ENCODE measurements around the gene LYRM1. TPM values are rescaled to one million over a fixed set of nuclear protein-coding genes. Genes with fewer than 3 reads are reported as not detected.

The LYRM1 gene
- total and polyA plus RNA-seq, 2 experiments from 2014 or later = 57.3 to 60.0 TPM

GRCh38 chr16:20904507-20905081 is 4.0 kb downstream of the LYRM1 start:
- Histone ChIP-seq H3K79me2 (peaks cover 60% of the 10 kb centered on the region), H3K4me1 (ENCODE audit: insufficient read depth) (peaks cover 50% of the 10 kb centered on the region), H3K4me2 (peak overlapping the region; percentile 30), H3K27ac (peak overlapping the region; percentile 73), H3K36me3 (replicated peaks; ENCODE audit: insufficient read depth, low read depth) (no peaks in the 10 kb centered on the region), H3K4me3 (no peak overlapping the region), H3K27me3 (no peaks in the 10 kb centered on the region), H2AFZ (no peak overlapping the region), H4K20me1 (ENCODE audit: insufficient read depth, poor library complexity, severe bottlenecking) (peaks cover 4% of the 10 kb centered on the region), H3K9me3 (ENCODE audit: low read depth) (no peaks in the 10 kb centered on the region), H3K9me2 (replicated peaks; ENCODE audit: insufficient read depth) (no peaks in the 10 kb centered on the region)
- DNase-seq (ENCODE audit: low spot score) = no peak
- WGBS (ENCODE audit: low lambda C conversion rate, missing lambda C conversion rate) = 44% methylated on average over 3 of the region's 3 CpGs
- TF ChIP-seq CTCF (IDR thresholded peaks at IDR 0.05; ENCODE audit: poor library complexity) = no peak

- Histone ChIP-seq H3K4me2 (peak overlapping the region; percentile 44), H3K4me3 (no peak overlapping the region), H3K27ac (peak overlapping the region; percentile 73), H2AFZ (no peak overlapping the region), H4K20me1 (ENCODE audit: insufficient read depth, poor library complexity, severe bottlenecking) (peaks cover 4% of the 10 kb centered on the region), H3K4me1 (ENCODE audit: insufficient read depth) (peaks cover 50% of the 10 kb centered on the region), H3K9me2 (replicated peaks; ENCODE audit: insufficient read depth) (no peaks in the 10 kb centered on the region), H3K9me3 (ENCODE audit: low read depth) (no peaks in the 10 kb centered on the region), H3K36me3 (replicated peaks; ENCODE audit: insufficient read depth, low read depth) (no peaks in the 10 kb centered on the region), H3K27me3 (no peaks in the 10 kb centered on the region), H3K79me2 (peaks cover 57% of the 10 kb centered on the region)
- no peak for TF ChIP-seq EZH2phosphoT487 (IDR thresholded peaks at IDR 0.05; ENCODE audit: low read depth, severe bottlenecking, unreplicated experiment)
- TF ChIP-seq CTCF (IDR thresholded peaks at IDR 0.05; ENCODE audit: poor library complexity) = no peak
- no peak for TF ChIP-seq EZH2 (IDR thresholded peaks at IDR 0.05; ENCODE audit: borderline replicate concordance)
- DNase-seq (ENCODE audit: low spot score) = no peak
- 65% methylated on average over 3 of the region's 3 CpGs for WGBS (ENCODE audit: low lambda C conversion rate, missing lambda C conversion rate)
Measured at GRCh38 chr16:20905576-20905975, 5.0 kb downstream of the LYRM1 start.

DNA sequence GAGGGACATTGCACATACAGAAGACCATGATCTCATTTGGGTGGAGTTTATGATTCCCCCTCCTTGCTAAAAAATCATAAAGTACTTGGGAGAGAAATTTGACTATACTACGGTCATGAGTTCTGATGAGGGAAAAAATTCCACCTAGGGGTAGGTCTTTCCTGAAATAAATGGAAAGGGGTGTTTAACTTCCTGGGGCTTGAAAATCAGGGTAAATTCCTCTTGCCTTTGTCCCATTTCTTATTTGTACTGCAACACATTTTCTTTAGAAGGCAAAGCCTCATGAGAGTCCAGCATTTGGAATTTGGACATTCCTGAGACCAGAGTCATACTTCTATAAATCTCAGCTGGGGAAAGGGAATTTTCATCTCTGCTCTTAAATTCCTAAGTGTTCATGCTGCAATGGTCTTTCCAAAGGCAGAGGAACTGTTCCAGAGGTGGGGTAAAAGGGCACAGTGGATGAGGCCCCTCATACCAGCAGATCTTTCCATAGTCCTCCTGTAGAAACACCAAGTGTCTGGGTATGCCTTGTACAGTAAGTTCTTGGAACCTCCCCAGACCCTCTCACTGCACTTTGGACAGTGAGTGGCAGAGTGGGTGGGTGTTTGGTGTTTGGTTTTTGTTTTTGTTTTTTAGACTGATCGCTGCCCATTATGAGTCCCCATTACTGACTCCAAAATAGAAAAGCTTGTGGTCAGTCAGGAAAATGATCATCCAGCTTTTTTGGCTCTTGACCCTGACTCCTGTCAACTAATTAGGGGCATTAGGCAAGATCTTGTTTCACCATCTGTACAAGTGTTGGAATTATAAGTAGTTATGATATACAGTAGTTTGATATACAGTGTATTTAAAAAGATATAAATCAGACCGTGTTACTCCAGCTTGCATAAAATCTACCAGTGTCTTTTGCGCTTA is 6.0 kb downstream of the LYRM1 start:
- peaks cover 50% of the 10 kb centered on the region for H3K4me1 ChIP-seq (ENCODE audit: insufficient read depth)
- DNase-seq (ENCODE audit: low spot score) = no peak

More for the DNA sequence above, 6.0 kb downstream of the LYRM1 start:
- Histone ChIP-seq H3K4me3 (no peak overlapping the region), H3K9me3 (ENCODE audit: low read depth) (no peaks in the 10 kb centered on the region), H4K20me1 (ENCODE audit: insufficient read depth, poor library complexity, severe bottlenecking) (peaks cover 4% of the 10 kb centered on the region), H3K27ac (peak overlapping the region; percentile 73), H2AFZ (no peak overlapping the region), H3K36me3 (replicated peaks; ENCODE audit: insufficient read depth, low read depth) (no peaks in the 10 kb centered on the region), H3K79me2 (peaks cover 52% of the 10 kb centered on the region), H3K27me3 (no peaks in the 10 kb centered on the region), H3K4me2 (peak overlapping the region; percentile 44), H3K9me2 (replicated peaks; ENCODE audit: insufficient read depth) (no peaks in the 10 kb centered on the region)
- no peak for TF ChIP-seq CTCF (IDR thresholded peaks at IDR 0.05; ENCODE audit: poor library complexity)
- WGBS (ENCODE audit: low lambda C conversion rate, missing lambda C conversion rate) = 89% methylated on average over 4 of the region's 4 CpGs

Measured in hepatocyte (in vitro differentiated cells).